ENCODE data around the gene KRT12. TPM values are rescaled to one million over a fixed set of nuclear protein-coding genes. Genes with fewer than 3 reads are reported as not detected.
A peak's percentile ranks its signal among the peaks of the same experiment; 100 is the strongest.
"Not testable (repeated sequence)": the region's sequence is repeated elsewhere in the genome, so short reads cannot be mapped to it uniquely, and the experiment has no call there.

The KRT12 gene
- total RNA-seq, 2 experiments from 2014 or later: not detected

DNA sequence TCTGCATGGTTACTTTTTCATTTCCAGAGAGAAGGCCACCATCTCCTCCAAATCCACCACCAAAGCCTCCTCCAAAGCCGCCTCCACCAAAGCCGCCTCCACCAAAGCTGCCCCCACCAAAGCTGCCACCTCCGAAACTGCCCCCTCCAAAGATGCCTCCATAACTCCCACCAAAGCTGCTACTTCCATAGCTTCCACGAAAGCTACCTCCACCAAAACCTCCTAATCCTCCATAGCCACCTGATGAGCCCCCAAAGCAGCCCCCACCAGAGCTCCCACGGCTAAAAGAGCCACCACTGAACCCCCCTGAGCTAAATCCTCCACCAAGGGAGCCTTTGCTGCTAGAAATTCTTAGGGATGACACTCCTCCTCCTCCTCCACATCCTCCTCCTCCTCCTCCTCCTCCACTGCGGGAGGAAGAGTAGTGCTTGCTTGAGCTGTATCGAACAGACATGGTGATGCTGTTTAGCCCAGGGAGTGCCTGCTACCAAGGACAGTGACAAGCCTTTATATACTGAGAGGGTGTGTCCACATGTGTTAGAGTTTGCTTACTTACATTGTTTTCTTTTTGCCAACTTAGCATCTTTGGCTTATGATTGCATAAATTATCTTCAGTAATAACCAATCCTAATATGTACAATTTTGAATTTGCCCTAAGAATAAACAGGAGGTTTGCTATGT lies 44.8 kb downstream of the KRT12 start, which contains the start of gene KRT10:
Gene KRT10 (minus strand): TSS at position 483 of the 681 bp plus-strand sequence. CDS start 29 bp downstream, at position 454.
- POLR2A ChIA-PET: no interaction called here
- Mint-ChIP-seq H3K27me3 (no peaks in the 10 kb centered on the region), H3K27ac (no peak within 1 kb of the TSS), H3K36me3 (peaks cover 19% of the 10 kb centered on the region), H3K4me3 (no peak within 1 kb of the TSS), H3K4me1 (peaks cover 30% of the 10 kb centered on the region), H3K9me3 (peaks cover 1% of the 10 kb centered on the region)
- DNase-seq: no peak
- no peak for ATAC-seq (ENCODE audit: low read depth)

DNA sequence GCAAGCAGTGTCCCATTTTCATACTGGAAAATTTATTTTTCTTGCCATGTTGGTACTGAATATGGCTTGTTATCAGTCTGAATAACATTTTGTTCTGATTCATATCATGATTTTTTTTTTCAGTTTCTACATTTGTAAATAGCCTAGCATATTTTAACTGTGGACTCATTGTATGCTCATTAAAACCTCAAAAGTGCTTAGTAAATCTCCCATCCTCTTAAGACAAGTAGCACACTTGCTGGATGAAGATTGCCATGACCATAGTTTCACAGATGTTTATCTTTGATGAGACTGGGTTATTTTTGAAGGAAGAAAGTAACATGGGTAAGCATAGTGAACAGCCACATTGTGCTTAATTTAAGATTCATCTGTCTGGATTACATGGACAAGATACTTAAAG lies 45.5 kb downstream of the KRT12 start:
- POLR2A ChIA-PET: no interaction called here
- peaks cover 22% of the 10 kb centered on the region for H3K36me3 Mint-ChIP-seq
- no peak for DNase-seq
- ATAC-seq (ENCODE audit: low read depth): no peak
- peaks cover 27% of the 10 kb centered on the region for H3K4me1 Mint-ChIP-seq
- H3K9me3 Mint-ChIP-seq: peaks cover 1% of the 10 kb centered on the region
- H3K4me3 Mint-ChIP-seq: no peak overlapping the region
- no peaks in the 10 kb centered on the region for H3K27me3 Mint-ChIP-seq
- no peak overlapping the region for H3K27ac Mint-ChIP-seq

DNA sequence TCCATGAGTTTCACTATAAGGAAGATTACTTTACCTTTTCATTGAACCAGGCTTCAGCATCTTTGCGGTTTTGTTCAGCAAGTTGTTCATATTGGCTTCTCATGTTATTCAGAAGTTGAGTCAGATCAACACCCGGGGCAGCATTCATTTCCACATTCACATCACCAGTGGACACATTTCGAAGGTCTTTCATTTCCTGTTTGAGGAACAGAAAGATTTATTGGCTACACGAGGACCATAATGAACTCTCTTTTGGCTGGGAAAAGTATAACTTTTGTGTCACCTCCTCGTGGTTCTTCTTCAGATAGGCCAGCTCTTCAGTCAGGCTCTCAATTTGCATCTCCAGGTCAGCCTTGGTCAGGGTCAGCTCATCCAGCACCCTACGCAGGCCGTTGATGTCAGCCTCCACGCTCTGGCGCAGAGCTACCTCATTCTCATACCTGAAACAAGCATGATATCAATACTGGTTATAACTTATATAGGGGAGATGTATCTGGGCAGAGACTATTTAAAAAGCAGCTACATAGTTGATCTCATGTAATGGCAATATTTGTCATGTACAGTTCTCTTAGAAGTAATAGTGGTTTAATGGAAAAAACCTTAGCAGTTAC lies 46.7 kb downstream of the KRT12 start:
- Mint-ChIP-seq H3K4me3 (peak overlapping the region; percentile 84), H3K36me3 (peaks cover 22% of the 10 kb centered on the region), H3K4me1 (peaks cover 27% of the 10 kb centered on the region), H3K9me3 (peaks cover 1% of the 10 kb centered on the region), H3K27ac (no peak overlapping the region), H3K27me3 (no peaks in the 10 kb centered on the region)
- DNase-seq: no peak
- no peak for ATAC-seq (ENCODE audit: low read depth)
- POLR2A ChIA-PET: no interaction called here

- H3K27me3 Mint-ChIP-seq: no peaks in the 10 kb centered on the region
These were observed 47.4 kb downstream of the KRT12 start for GRCh38 chr17:40819528-40820125.

DNA sequence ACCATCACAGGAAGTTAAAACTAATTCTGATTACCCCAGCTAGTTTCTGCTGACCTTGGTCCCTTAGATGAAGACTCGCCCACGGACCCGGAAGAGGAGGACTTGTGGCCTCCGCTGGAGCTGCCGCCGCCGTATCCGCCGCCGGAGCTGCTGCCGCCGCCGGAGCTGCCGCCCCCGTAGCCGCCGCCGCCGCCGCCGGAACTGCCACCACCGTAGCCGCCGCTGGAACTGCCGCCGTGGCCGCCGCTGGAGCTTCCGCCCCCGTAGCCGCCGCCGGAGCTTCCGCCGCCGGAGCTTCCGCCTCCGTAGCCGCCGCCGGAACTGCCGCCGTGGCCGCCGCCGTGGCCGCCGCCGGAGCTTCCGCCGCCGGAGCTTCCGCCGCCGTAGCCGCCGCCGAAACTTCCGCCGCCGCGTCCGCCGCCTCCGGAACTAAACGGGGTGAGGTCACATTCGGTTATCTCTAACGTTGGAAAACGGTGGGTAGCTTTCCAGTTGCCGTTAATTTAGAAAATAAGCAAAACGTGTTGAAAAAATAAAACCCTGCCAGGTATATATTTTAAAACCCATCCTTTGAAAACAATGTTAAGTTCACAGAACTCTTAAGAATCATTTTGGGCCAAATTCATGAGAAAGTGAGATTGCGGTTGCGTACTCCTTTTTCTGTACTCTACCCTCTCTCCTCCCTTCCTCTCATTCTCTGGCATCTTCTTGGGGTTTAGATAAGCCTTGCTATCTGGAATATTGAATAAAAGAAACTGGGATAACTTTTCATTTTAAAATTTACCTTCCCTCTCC lies 48.1 kb downstream of the KRT12 start:
- H3K27ac Mint-ChIP-seq: peak overlapping the region; percentile 76
- POLR2A ChIA-PET: interaction anchor here (0.6 to 1.8 kb wide), 7 partner anchors 9 to 1198 kb away, joined by 3 to 19 read pairs (median 4); partner anchors contain the start of genes DNAJC7 and SMARCE1
- H3K9me3 Mint-ChIP-seq: peaks cover 1% of the 10 kb centered on the region
- ATAC-seq (ENCODE audit: low read depth): peak; percentile 80
- peak overlapping the region; percentile 87 for H3K4me3 Mint-ChIP-seq
- H3K4me1 Mint-ChIP-seq: peaks cover 22% of the 10 kb centered on the region
- peaks cover 22% of the 10 kb centered on the region for H3K36me3 Mint-ChIP-seq
- peak; percentile 87 for DNase-seq
- H3K27me3 Mint-ChIP-seq: peaks cover 5% of the 10 kb centered on the region

More at GRCh38 chr17:40819528-40820125, 47.4 kb downstream of the KRT12 start:
- DNase-seq: no peak
- peak overlapping the region; percentile 84 for H3K4me3 Mint-ChIP-seq
- H3K36me3 Mint-ChIP-seq: peaks cover 22% of the 10 kb centered on the region
- peak overlapping the region; percentile 75 for H3K27ac Mint-ChIP-seq
- peaks cover 1% of the 10 kb centered on the region for H3K9me3 Mint-ChIP-seq
- H3K4me1 Mint-ChIP-seq: peaks cover 27% of the 10 kb centered on the region
- ATAC-seq (ENCODE audit: low read depth): no peak
- POLR2A ChIA-PET: interaction anchor here (1.0 to 1.8 kb wide), 5 partner anchors 8 to 1197 kb away, joined by 4 to 19 read pairs (median 4); partner anchors contain the start of genes DNAJC7 and SMARCE1

DNA sequence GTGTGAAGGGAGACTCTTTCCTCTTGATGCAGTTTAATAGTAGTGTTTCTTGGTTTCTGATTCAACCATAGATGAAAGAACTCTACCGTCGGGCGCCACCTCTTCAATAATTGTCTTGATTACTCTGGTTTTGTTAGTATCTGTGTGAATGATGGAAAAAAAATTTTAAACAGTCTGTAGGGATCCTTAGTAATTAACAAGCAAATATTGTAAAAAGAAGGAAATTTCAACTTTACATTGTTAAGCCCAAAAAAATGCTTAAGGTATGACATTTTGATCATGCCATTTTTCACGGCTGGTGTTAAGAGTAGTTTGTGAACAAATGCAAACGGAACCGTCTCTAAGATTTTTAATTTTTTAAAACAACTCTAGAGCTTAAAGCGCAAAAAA lies 48.7 kb downstream of the KRT12 start:
- POLR2A ChIA-PET: interaction anchor here (0.8 to 1.8 kb wide), 5 partner anchors 9 to 871 kb away, joined by 3 to 19 read pairs (median 4); partner anchors contain the start of gene SMARCE1
- H3K36me3 Mint-ChIP-seq: peaks cover 21% of the 10 kb centered on the region
- peaks cover 22% of the 10 kb centered on the region for H3K4me1 Mint-ChIP-seq
- H3K27me3 Mint-ChIP-seq: peaks cover 9% of the 10 kb centered on the region
- ATAC-seq (ENCODE audit: low read depth): no peak
- no peak for DNase-seq
- peaks cover 1% of the 10 kb centered on the region for H3K9me3 Mint-ChIP-seq
- H3K27ac Mint-ChIP-seq: peak overlapping the region; percentile 76
- peak overlapping the region; percentile 87 for H3K4me3 Mint-ChIP-seq

DNA sequence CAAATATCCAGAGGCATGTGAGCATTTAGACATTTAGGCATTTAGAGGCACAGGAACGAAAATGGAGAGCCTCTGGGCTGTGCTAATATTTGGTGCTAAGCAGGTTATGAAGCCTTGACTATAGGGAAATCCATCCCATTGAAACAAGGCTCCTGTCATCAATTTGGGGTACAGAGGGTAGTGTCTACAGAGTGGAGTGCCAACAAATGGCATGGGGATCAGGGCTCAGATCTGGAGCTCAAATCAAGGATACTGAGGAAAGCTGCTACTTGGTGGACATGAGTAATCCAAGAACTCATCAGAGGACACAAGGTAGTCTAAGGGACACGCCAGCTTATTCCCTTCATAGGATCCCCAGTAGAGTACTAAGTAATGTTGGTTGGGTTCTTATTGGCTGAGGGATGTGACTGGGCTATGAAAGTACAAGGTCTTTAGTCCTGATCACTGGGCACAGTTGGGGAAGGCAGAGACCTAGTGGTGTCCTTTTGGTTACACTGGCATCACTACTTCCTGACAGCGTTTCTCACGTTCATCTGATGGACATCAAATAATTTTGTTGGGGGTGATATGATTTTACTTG lies 49.8 kb downstream of the KRT12 start:
- Mint-ChIP-seq H3K9me3 (peaks cover 1% of the 10 kb centered on the region), H3K27ac (peak overlapping the region; percentile 64), H3K27me3 (peaks cover 18% of the 10 kb centered on the region), H3K4me1 (peaks cover 22% of the 10 kb centered on the region), H3K4me3 (peak overlapping the region; percentile 66), H3K36me3 (peaks cover 17% of the 10 kb centered on the region)
- POLR2A ChIA-PET: no interaction called here
- ATAC-seq (ENCODE audit: low read depth): no peak
- no peak for DNase-seq

- ATAC-seq (ENCODE audit: low read depth) (no peak), DNase-seq (no peak)
- Mint-ChIP-seq H3K9me3 (peaks cover 1% of the 10 kb centered on the region), H3K36me3 (peaks cover 17% of the 10 kb centered on the region), H3K27me3 (peaks cover 24% of the 10 kb centered on the region), H3K4me1 (peaks cover 22% of the 10 kb centered on the region), H3K27ac (no peak overlapping the region), H3K4me3 (no peak overlapping the region)
- POLR2A ChIA-PET: no interaction called here
These were observed 50.5 kb downstream of the KRT12 start for GRCh38 chr17:40816569-40816968.

GRCh38 chr17:40815381-40815780 lies 51.6 kb downstream of the KRT12 start:
- Mint-ChIP-seq H3K4me1 (peaks cover 18% of the 10 kb centered on the region), H3K27me3 (peaks cover 35% of the 10 kb centered on the region), H3K4me3 (no peak overlapping the region), H3K9me3 (peaks cover 1% of the 10 kb centered on the region), H3K27ac (no peak overlapping the region), H3K36me3 (peaks cover 17% of the 10 kb centered on the region)
- no peak for DNase-seq
- ATAC-seq (ENCODE audit: low read depth): no peak
- POLR2A ChIA-PET: no interaction called here

DNA sequence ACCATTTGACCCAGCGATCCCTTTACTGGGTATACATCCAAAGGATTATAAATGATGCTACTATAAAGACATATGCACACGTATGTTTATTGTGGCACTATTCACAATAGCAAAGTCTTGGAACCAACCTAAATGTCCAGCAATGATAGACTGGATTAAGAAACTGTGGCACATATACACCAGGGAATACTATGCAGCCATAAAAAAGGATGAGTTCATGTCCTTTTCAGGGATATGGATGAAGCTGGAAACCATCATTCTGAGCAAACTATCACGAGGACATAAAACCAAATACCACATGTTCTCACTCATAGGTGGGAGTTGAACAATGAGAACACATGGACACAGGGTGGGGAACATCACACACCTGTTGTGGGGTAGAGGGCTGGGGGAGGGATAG lies 52.4 kb downstream of the KRT12 start:
- H3K4me3 Mint-ChIP-seq; H3K27ac Mint-ChIP-seq; POLR2A ChIA-PET; ATAC-seq (ENCODE audit: low read depth); DNase-seq; H3K9me3 Mint-ChIP-seq: not testable (repeated sequence)
- Mint-ChIP-seq H3K27me3 (peaks cover 42% of the 10 kb centered on the region), H3K4me1 (peaks cover 10% of the 10 kb centered on the region), H3K36me3 (peaks cover 13% of the 10 kb centered on the region)

GRCh38 chr17:40813804-40814203 lies 53.2 kb downstream of the KRT12 start:
- ATAC-seq (ENCODE audit: low read depth): no peak
- Mint-ChIP-seq H3K27ac (no peak overlapping the region), H3K9me3 (peaks cover 1% of the 10 kb centered on the region), H3K4me3 (no peak overlapping the region), H3K27me3 (peaks cover 50% of the 10 kb centered on the region), H3K36me3 (peaks cover 13% of the 10 kb centered on the region), H3K4me1 (peaks cover 6% of the 10 kb centered on the region)
- POLR2A ChIA-PET: no interaction called here
- DNase-seq: no peak

GRCh38 chr17:40812639-40813038 lies 54.4 kb downstream of the KRT12 start:
- DNase-seq (no peak), ATAC-seq (ENCODE audit: low read depth) (no peak)
- H3K27ac Mint-ChIP-seq: no peak overlapping the region
- POLR2A ChIA-PET: no interaction called here
- peaks cover 2% of the 10 kb centered on the region for H3K4me1 Mint-ChIP-seq
- peaks cover 1% of the 10 kb centered on the region for H3K9me3 Mint-ChIP-seq
- H3K4me3 Mint-ChIP-seq: no peak overlapping the region
- H3K27me3 Mint-ChIP-seq: peaks cover 57% of the 10 kb centered on the region
- H3K36me3 Mint-ChIP-seq: peaks cover 10% of the 10 kb centered on the region
